GM12874 (cell line): ENCODE results near the gene PPA2.

ENCODE experiments used
- TF ChIP-seq, protein P1 (sequence below): IDR thresholded peaks from 2 replicates; pipeline ENCODE4 v1.5.1; 2011; ENCODE audit warnings: low read depth, mild to moderate bottlenecking, control low read depth, low read length, moderate library complexity; ENCODE audit not compliant: insufficient read depth

PPA2 gene

DNA sequence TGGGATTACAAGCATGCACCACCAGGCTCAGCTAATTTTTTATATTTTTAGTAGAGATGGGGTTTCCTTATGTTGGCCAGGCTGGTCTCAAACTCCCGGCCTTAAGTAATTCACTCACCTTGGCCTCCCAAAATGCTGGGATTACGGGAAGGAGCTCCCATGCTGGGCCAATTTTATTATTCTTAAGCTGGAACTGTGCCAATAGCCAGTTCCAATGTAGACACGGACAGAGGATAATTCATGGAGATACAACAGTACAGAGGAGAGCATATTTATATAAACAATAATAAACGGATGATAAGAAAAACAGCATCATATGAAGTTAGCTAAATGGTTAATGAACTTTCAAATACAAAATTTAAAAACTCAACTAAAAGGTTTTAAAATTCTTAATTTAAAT is 87.8 kb downstream of the PPA2 start:
- TF ChIP-seq, protein P1, sequence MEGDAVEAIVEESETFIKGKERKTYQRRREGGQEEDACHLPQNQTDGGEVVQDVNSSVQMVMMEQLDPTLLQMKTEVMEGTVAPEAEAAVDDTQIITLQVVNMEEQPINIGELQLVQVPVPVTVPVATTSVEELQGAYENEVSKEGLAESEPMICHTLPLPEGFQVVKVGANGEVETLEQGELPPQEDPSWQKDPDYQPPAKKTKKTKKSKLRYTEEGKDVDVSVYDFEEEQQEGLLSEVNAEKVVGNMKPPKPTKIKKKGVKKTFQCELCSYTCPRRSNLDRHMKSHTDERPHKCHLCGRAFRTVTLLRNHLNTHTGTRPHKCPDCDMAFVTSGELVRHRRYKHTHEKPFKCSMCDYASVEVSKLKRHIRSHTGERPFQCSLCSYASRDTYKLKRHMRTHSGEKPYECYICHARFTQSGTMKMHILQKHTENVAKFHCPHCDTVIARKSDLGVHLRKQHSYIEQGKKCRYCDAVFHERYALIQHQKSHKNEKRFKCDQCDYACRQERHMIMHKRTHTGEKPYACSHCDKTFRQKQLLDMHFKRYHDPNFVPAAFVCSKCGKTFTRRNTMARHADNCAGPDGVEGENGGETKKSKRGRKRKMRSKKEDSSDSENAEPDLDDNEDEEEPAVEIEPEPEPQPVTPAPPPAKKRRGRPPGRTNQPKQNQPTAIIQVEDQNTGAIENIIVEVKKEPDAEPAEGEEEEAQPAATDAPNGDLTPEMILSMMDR: no peak

DNA sequence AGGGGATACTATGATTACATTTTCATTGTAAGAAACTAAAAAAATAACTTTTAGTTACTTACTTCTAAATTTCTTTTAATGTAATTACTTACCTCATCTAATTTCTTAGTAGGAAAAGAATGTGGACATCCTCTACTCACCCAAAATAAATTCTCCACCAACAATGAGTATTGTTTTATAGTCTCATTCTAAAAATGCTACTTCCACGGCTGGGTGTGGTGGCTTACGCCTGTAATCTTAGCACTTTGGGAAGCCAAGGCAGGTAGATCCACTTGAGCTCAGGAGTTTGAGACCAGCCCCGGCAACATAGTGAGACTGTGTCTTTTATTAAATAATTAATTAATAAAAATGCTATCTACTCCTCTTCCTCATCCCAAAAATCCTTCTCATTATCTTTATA is 99.8 kb downstream of the PPA2 start:
- TF ChIP-seq, protein P1: no peak

DNA sequence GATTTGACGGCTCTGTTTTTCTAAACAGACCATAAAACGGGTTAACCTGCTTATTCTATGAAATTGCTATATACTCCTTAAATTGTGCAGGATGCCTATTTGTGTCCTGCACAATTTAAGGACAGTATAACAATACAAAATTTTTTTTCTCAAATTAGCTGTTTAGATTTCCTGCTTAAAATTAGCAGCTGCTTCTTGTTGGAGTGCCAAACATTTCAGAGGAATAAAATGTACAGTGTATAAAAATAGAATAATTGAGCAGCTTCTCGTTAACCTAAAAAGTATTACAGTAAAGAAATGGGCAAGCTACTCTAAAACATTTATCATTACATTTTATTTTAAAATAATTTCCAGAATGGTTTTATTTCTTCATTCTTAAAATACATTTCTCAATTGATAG is 100.5 kb downstream of the PPA2 start:
- TF ChIP-seq, protein P1: no peak

DNA sequence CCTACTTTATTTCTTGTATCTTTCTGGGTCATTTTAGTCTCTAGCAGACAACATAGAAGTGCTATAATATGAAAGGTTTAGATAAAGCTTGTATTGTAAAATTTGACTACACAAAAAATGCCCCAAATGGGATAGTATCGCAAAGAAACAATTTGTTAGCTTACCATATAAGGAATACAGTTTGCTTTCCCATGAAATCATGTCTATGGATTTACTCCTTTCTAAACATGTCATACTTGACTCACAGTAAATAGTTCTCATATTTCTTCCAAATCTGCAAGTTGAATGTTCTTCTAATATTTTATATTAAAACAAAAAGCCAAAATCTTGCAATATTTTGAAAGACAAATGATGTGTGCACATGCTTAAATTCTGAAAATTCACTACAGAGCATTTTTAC is 103.9 kb downstream of the PPA2 start:
- TF ChIP-seq, protein P1: no peak

DNA sequence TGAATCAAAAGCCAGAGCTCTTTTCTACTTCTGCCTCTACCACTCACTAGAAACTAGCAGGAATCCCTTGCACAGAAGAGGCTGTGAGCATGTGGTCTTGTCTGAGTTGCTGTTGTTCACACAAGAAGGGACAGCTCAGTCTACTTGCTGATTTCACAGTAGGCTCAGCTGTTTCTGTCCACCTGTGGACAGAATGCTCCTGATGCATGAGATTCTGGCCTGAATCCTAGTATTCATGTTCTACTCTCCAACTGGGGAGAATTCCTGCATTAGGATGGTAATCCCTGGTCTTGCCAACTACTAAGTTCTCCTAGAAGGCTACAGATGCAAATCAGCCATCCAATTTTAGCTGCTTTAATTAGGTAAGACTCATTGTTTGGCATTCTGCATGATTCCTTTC is 112.8 kb downstream of the PPA2 start:
- TF ChIP-seq, protein P1: no peak

DNA sequence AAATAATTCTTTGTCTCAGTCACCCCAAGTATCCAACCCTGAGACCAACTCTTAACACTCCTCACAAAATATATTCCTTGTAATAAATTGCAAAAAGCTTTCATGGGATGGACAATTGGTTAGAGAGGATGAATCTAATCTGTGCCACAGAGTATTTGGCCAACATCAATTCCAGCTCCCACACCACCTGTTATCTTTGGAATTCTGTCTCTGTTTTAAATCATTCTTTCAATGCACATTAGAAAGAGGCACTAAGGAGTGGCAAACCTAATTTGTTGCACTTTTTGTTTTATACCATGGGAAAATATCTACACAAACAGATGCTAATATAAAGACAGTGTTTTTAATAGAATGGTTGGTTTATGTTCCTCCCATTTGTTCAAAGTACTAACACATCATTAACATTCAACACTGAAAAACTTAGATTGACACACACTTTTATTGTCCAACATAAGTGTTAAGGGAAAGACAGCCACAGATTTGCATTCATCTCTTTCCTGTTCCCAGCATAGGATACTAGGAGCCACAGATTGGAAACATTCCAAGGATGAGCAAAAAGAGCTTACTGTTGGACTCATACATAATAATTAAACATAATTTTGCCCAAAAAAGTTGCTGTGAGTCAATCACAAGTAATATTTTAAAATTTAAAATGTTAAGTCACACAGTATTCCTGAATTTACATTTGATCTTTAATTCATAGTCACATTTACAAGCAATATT is 116.4 kb downstream of the PPA2 start:
- TF ChIP-seq, protein P1: no peak

DNA sequence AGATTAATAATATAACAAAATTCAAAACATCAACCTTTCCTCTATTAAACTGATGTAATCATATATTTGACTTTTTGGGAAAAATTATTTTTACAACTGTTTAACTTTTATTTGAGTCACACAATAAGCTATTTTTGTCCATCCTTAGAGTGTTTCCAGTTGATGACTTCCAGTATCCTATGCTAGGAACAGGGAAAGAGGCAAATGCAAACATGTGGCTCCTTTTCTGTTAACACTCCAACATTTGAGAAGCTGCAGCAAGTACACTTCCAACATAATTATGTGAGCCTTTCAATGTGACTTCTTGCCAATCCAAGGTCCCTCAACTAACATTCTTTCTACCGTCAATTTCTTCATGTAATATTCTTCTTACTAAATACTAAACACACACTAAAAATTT is 117.7 kb downstream of the PPA2 start:
- TF ChIP-seq, protein P1: no peak
